SK-N-SH (cell line): ENCODE results near the gene LYSMD3. TPM values are rescaled to one million over a fixed set of nuclear protein-coding genes. Genes with fewer than 3 reads are reported as not detected.

Experiments used
- CTCF ChIA-PET: fragments of 300-600, 350-600 bp; formaldehyde crosslinking; extraction: SDS; loops from one replicate; lab custom pipeline; 2021; lab: Yijun Ruan, JAX
- POLR2A ChIA-PET: fragments of 350-600 bp; sonication (Branson Sonifier 250); formaldehyde crosslinking; extraction: SDS; loops from one replicate; lab custom pipeline; 2020; ENCODE audit warnings: antibody characterized with exemption, inconsistent platforms; lab: Yijun Ruan, JAX
- DNase-seq: peaks from one replicate; pipeline ENCODE4 v3.0.0; 2012
- H2AFZ ChIP-seq: fragments of 200-600 bp; sonication (generic); 2 replicates; pipeline ENCODE4 v1.8.1; 2016; ENCODE audit warnings: antibody characterized with exemption, mild to moderate bottlenecking, low read depth
- H3F3A ChIP-seq: fragments of 200-600 bp; sonication (generic); replicated peaks from 2 replicates; pipeline ENCODE3; 2016; ENCODE audit warnings: antibody characterized with exemption, mild to moderate bottlenecking; ENCODE audit not compliant: insufficient read depth
- H3K27ac ChIP-seq, 2 experiments: fragments of 200-500 bp in 1 of 2; fragments of 200-600 bp in 1 of 2; sonication (Bioruptor generic) in 1 of 2; sonication (generic), shearing (Covaris generic) in 1 of 2; 2 replicates each; pipeline versions ENCODE4 v1.5.1 to v1.6.1; 2014 to 2016; ENCODE audit warnings: low read depth in 2 of 2, inconsistent platforms in 1 of 2, low read length in 1 of 2, mild to moderate bottlenecking in 1 of 2, mixed read lengths in 1 of 2
- H3K27me3 ChIP-seq: fragments of 200-600 bp; sonication (generic), shearing (Covaris generic); 2 replicates; pipeline ENCODE4 v1.6.1; 2016; ENCODE audit warnings: mixed run types; ENCODE audit not compliant: insufficient read depth
- H3K36me3 ChIP-seq, 2 experiments: fragments of 200-500 bp in 1 of 2; fragments of 200-600 bp in 1 of 2; sonication (Bioruptor generic) in 1 of 2; sonication (generic) in 1 of 2; replicated peaks in 1 of 2; 2 replicates each; pipeline versions ENCODE3 to v1.5.1; 2014 to 2016; ENCODE audit warnings: low read length in 1 of 2, mild to moderate bottlenecking in 1 of 2; ENCODE audit not compliant: insufficient read depth in 2 of 2, control insufficient read depth in 1 of 2
- H3K4me1 ChIP-seq, 2 experiments: fragments of 200-500 bp in 1 of 2; fragments of 200-600 bp in 1 of 2; sonication (Bioruptor generic) in 1 of 2; sonication (generic), shearing (Covaris generic) in 1 of 2; 2 replicates each; pipeline versions ENCODE4 v1.5.1 to v1.6.1; 2014 to 2016; ENCODE audit warnings: low read depth in 1 of 2, low read length in 1 of 2, mixed run types in 1 of 2; ENCODE audit not compliant: insufficient read depth in 2 of 2, control insufficient read depth in 1 of 2
- H3K4me2 ChIP-seq: fragments of 200-600 bp; sonication (generic), shearing (Covaris generic); 2 replicates; pipeline ENCODE4 v1.6.1; 2017; ENCODE audit warnings: mixed run types
- H3K4me3 ChIP-seq, 2 experiments: fragments of 200-500 bp in 1 of 2; fragments of 200-600 bp in 1 of 2; sonication (Bioruptor generic) in 1 of 2; sonication (generic), shearing (Covaris generic) in 1 of 2; 2 replicates each; pipeline versions ENCODE4 v1.5.1 to v1.8.1; 2014 to 2016; ENCODE audit warnings: low read depth in 2 of 2, inconsistent platforms in 1 of 2, low read length in 1 of 2, mild to moderate bottlenecking in 1 of 2, mixed read lengths in 1 of 2, moderate library complexity in 1 of 2
- H3K79me2 ChIP-seq: fragments of 200-600 bp; sonication (generic); 2 replicates; pipeline ENCODE4 v1.8.1; 2017; ENCODE audit warnings: mild to moderate bottlenecking; ENCODE audit not compliant: insufficient read depth
- H3K9ac ChIP-seq: fragments of 200-600 bp; sonication (generic); 2 replicates; pipeline ENCODE4 v1.6.1; 2017; ENCODE audit warnings: mixed run types
- H3K9me2 ChIP-seq: fragments of 200-600 bp; sonication (generic); 2 replicates; pipeline ENCODE4 v1.6.1; 2017; ENCODE audit warnings: mixed run types
- H3K9me3 ChIP-seq: fragments of 200-600 bp; sonication (generic); 2 replicates; pipeline ENCODE4 v1.6.1; 2017; ENCODE audit warnings: mixed run types, mild to moderate bottlenecking, moderate library complexity
- H4K20me1 ChIP-seq: fragments of 200-600 bp; sonication (generic); 2 replicates; pipeline ENCODE4 v1.6.1; 2017; ENCODE audit warnings: mild to moderate bottlenecking, mixed run types; ENCODE audit not compliant: insufficient read depth
- EZH2phosphoT487 ChIP-seq: fragments of 200-600 bp; sonication (generic); IDR thresholded peaks from 2 replicates; pipeline ENCODE4 v1.6.1; 2017; ENCODE audit warnings: low read depth, mixed run types, mild to moderate bottlenecking, antibody characterized with exemption, moderate library complexity, borderline replicate concordance
- FOSL2 ChIP-seq: IDR thresholded peaks from 2 replicates; pipeline ENCODE4 v1.4.0; 2012; ENCODE audit warnings: low read depth, mild to moderate bottlenecking, moderate library complexity, borderline replicate concordance
- FOXJ3 ChIP-seq: sonication (generic); formaldehyde crosslinking; IDR thresholded peaks from 2 replicates; pipeline ENCODE4 v1.5.1; 2020; ENCODE audit warnings: mild to moderate bottlenecking, missing genetic modification reagents
- POLR2AphosphoS5 ChIP-seq: IDR thresholded peaks from 2 replicates; pipeline ENCODE4 v1.6.1; 2012; ENCODE audit warnings: low read depth, low read length
- RXRA ChIP-seq: IDR thresholded peaks from 2 replicates; pipeline ENCODE4 v1.4.0; 2012; ENCODE audit warnings: low read depth, mild to moderate bottlenecking, borderline replicate concordance
- SMC3 ChIP-seq: IDR thresholded peaks from 2 replicates; pipeline ENCODE4 v1.6.1; 2012; ENCODE audit warnings: low read depth, low read length, improper control_type of control experiment
- TAF1 ChIP-seq: IDR thresholded peaks from 2 replicates; pipeline ENCODE4 v1.6.1; 2012; ENCODE audit warnings: low read depth, mild to moderate bottlenecking, low read length, moderate library complexity, borderline replicate concordance
- TEAD4 ChIP-seq: IDR thresholded peaks from 2 replicates; pipeline ENCODE4 v1.4.0; 2012; ENCODE audit warnings: mild to moderate bottlenecking, borderline replicate concordance; ENCODE audit not compliant: insufficient read depth
- YY1 ChIP-seq: IDR thresholded peaks from 2 replicates; pipeline ENCODE4 v1.4.0; 2012; ENCODE audit warnings: low read depth, mild to moderate bottlenecking
- WGBS: methylation state at CpG from one replicate; pipeline ENCODE4 v1.1.6; 2017; ENCODE audit warnings: low lambda C conversion rate; 5-methylcytosine and 5-hydroxymethylcytosine counted together
- polyA plus RNA-seq, 3 experiments: library from polyadenylated mRNA; depleted of rRNA; stranded (reverse); fragments of >200 nt; gene quantifications; 2 replicates each; pipeline ENCODE4 v1.2.3, GENCODE V29; 2012
- TF ChIP-seq, protein P1 (sequence below): fragments of 150-350 bp; IDR thresholded peaks from 2 replicates; pipeline ENCODE4 v1.6.1; 2016; ENCODE audit warnings: mild to moderate bottlenecking, low read depth, low read length
- TF ChIP-seq, protein P2 (sequence below): IDR thresholded peaks from 2 replicates; pipeline ENCODE4 v1.4.0; 2012; ENCODE audit warnings: low read depth, borderline replicate concordance
- TF ChIP-seq, protein P3 (sequence below): IDR thresholded peaks from 2 replicates; pipeline ENCODE4 v1.6.1; 2012; ENCODE audit warnings: mild to moderate bottlenecking, low read depth, low read length, moderate library complexity

Gene LYSMD3
- polyA plus RNA-seq, 1 of the 3 experiments (the other 2 are of a cell fraction) = 6.7 TPM

DNA sequence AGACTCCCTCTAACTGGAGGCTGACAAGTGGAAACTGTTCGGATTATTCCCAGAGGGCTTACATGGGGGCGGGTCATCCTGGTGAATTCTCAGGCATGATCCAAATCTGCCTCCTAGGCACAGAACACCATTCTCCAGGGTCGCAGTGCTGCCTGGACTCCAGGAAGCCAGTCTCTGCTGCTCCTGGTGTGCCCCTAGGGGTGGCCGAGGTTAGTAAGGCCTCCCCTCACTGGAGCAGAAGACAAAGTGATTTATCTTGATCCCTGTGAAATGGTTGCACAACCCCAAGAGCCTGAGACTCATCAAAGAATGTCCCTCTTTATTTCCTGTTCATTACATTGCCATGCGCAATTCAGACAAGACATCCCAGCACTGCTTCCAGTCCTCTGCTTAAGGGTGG lies 46.3 kb upstream of the LYSMD3 start (continued):
- TF ChIP-seq, protein P1, sequence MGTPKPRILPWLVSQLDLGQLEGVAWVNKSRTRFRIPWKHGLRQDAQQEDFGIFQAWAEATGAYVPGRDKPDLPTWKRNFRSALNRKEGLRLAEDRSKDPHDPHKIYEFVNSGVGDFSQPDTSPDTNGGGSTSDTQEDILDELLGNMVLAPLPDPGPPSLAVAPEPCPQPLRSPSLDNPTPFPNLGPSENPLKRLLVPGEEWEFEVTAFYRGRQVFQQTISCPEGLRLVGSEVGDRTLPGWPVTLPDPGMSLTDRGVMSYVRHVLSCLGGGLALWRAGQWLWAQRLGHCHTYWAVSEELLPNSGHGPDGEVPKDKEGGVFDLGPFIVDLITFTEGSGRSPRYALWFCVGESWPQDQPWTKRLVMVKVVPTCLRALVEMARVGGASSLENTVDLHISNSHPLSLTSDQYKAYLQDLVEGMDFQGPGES = no peak
- no peak for TF ChIP-seq FOSL2
- TF ChIP-seq TAF1 = no peak
- TF ChIP-seq, all 33 proteins: peak for 0

DNA sequence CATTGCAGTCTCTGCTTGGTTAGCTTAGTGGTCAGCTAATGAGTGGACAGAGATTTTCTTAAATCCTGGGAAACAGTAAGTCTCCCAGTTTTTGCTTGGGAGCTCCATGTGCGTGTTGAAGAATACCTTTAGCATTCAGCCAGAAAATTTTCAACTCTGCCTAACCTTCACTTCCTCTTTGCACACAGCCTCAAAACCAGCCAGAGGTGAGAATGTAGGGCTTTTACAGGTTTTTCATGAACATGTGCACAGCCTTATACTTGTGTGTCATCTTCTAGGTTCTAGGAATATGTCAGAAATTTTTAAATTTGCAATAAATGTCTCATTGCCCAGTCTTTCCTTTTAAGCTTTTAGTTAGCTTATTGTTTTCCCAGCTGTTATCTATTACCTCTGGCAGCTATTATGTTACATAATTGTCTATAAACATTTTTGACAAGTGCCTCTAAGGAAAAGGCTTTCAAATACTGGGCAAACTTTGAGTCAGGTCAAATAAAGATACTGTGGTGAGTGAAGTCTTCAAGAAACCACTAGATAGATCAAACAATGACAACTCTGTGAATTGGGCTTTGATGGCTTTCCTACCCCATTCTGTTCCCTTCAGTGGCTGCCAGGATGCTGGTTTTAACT lies 41.9 kb upstream of the LYSMD3 start:
- H3K36me3 ChIP-seq = no peaks in the 10 kb centered on the region
- no peak overlapping the region; a peak in 1 of 4 replicates for H3K27ac ChIP-seq
- CTCF ChIA-PET = interaction anchor here (0.9 to 1.7 kb wide), 2 partner anchors 9 to 10 kb away, joined by 3 read pairs; no protein-coding TSS in a partner anchor
- TF ChIP-seq YY1 (no peak), POLR2AphosphoS5 (no peak), SMC3 (no peak), FOXJ3 (CRISPR knock-in tag) (no peak), RXRA (no peak), TEAD4 (no peak), EZH2phosphoT487 (no peak)
- TF ChIP-seq, protein P2, sequence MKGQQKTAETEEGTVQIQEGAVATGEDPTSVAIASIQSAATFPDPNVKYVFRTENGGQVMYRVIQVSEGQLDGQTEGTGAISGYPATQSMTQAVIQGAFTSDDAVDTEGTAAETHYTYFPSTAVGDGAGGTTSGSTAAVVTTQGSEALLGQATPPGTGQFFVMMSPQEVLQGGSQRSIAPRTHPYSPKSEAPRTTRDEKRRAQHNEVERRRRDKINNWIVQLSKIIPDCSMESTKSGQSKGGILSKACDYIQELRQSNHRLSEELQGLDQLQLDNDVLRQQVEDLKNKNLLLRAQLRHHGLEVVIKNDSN = no peak
- TF ChIP-seq, protein P3, sequence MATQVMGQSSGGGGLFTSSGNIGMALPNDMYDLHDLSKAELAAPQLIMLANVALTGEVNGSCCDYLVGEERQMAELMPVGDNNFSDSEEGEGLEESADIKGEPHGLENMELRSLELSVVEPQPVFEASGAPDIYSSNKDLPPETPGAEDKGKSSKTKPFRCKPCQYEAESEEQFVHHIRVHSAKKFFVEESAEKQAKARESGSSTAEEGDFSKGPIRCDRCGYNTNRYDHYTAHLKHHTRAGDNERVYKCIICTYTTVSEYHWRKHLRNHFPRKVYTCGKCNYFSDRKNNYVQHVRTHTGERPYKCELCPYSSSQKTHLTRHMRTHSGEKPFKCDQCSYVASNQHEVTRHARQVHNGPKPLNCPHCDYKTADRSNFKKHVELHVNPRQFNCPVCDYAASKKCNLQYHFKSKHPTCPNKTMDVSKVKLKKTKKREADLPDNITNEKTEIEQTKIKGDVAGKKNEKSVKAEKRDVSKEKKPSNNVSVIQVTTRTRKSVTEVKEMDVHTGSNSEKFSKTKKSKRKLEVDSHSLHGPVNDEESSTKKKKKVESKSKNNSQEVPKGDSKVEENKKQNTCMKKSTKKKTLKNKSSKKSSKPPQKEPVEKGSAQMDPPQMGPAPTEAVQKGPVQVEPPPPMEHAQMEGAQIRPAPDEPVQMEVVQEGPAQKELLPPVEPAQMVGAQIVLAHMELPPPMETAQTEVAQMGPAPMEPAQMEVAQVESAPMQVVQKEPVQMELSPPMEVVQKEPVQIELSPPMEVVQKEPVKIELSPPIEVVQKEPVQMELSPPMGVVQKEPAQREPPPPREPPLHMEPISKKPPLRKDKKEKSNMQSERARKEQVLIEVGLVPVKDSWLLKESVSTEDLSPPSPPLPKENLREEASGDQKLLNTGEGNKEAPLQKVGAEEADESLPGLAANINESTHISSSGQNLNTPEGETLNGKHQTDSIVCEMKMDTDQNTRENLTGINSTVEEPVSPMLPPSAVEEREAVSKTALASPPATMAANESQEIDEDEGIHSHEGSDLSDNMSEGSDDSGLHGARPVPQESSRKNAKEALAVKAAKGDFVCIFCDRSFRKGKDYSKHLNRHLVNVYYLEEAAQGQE = no peak
- H2AFZ ChIP-seq = no peak overlapping the region
- DNase-seq = no peak
- peaks cover 0 to 2% of the 10 kb centered on the region in 2 experiments; a peak in 2 of 4 replicates for H3K4me1 ChIP-seq
- H3K4me2 ChIP-seq = no peak overlapping the region
- H3F3A ChIP-seq = no peaks in the 10 kb centered on the region
- POLR2A ChIA-PET = no interaction called here
- no peak overlapping the region for H3K9ac ChIP-seq
- no peaks in the 10 kb centered on the region for H3K9me3 ChIP-seq
- H3K4me3 ChIP-seq = no peak overlapping the region
- no peaks in the 10 kb centered on the region for H4K20me1 ChIP-seq
- H3K27me3 ChIP-seq = no peaks in the 10 kb centered on the region
- H3K79me2 ChIP-seq = no peaks in the 10 kb centered on the region
- WGBS = 50% methylated on average over 1 of the region's 1 CpG
- H3K9me2 ChIP-seq = no peaks in the 10 kb centered on the region
